ENCODE data around the gene PARD6B.
"Not testable (repeated sequence)": the region's sequence is repeated elsewhere in the genome, so short reads cannot be mapped to it uniquely, and the experiment has no call there.

PARD6B gene

DNA sequence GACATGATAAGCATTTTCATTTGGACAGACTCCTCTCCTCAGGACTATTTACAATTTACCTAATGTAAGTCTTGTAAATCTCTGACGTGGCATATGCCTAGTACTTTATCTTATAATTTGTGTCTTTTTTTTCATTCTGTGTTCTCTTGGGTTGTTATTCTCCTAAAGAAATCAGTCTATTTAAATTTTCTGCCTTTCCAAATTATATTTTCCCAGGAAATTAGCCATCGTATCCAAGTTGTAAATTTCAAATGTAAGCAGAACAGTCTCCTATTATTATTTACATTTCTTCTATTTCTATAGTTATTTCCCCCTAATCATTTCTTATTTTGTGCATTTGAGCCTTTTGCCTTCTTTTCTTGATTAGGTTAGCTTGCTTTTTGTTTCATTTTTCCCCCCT is 46.0 kb downstream of the PARD6B start:
- DNase-seq: no peak

DNA sequence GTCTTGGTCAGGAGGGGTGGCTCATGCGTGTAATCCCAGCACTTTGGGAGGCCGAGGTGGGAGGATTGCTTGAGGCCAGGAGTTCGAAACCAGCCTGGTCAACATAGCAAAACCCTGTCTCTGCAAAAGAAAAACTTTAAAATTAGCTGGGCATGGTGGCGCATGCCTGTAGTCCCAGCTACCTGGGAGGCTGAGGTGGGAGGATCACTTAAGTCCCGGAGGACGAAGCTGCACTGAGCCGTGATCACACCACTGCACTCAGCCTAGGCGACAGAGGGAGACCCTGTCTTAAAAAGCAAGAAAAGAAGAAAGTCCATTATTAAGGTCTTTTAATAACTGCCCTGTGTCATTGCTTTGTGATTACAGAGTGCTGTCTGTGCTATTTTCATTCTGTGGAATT is 47.6 kb downstream of the PARD6B start:
- not testable (repeated sequence) for DNase-seq

DNA sequence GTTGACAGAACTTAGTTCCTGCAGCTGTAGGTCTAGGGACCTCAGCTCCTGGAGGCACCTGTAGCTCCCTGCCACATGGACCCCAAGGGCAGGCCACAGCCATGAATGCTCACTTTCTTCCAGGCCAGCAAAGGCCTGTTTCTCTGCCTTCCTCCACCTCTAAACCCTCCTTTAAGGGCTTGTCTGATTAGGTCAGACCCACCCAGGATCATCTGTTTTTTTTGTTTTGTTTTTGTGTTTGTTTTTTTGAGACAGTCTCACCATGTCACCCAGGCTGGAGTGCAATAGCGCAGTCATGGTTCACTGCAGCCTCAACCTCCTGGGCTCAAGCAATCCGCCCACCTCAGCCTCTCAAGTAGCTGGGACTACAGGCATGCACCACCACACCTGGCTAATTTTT is 52.0 kb downstream of the PARD6B start:
- DNase-seq: no peak

DNA sequence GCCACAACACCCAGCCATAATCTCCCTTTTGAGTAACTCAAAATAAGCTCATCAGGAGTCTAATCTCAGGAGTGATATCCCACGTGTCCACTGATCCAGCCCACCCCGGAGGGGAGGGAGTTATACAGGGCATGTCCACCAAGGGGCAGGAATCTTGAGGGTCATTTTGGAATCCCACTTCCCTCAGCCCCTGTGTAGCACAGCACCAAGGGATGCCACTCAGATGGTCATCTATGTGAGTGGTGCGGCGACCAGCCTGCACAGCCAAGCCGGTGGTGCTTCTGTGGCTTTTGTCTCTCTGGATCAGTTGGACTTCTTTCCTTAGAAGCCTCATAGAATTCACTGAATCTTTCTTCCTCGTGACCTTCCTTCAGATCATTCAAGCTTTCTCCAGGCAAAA is 52.5 kb downstream of the PARD6B start:
- DNase-seq: no peak

DNA sequence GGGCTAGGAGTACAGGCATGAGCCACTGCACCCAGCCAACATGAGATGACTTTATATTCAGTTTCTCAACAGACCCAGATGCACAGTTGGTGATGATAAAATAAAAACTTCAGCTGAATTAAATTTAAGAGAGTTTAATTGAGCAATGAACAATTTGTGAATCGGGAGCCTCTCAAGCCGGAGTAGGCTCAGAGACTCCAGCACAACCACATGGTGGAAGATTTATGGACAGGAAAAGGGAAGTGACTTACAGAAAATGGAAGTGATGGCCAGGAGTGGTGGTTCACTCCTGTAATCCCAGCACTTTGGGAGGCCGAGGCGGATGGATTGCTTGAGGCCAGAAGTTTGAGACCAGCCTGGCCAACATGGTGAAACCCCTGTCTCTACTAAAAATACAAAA is 53.1 kb downstream of the PARD6B start:
- DNase-seq: no peak

DNA sequence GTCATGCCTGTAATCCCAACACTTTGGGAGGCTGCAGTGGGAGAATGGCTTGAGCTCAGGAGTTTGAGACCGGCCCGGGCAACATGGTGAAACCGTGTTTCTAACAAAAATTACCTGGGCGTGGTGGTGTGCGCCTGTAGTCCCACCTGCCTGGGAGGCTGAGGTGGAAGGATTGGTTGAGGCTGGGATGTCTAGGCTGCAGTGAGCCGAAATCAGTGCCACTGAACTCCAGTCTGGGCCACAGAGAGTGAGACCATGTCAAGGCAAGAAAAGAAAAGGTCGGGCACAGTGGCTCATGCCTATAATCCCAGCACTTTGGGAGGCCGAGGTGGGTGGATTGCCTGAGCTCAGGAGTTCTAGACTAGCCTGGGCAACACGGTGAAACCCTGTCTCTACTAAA is 55.3 kb downstream of the PARD6B start:
- DNase-seq: no peak

DNA sequence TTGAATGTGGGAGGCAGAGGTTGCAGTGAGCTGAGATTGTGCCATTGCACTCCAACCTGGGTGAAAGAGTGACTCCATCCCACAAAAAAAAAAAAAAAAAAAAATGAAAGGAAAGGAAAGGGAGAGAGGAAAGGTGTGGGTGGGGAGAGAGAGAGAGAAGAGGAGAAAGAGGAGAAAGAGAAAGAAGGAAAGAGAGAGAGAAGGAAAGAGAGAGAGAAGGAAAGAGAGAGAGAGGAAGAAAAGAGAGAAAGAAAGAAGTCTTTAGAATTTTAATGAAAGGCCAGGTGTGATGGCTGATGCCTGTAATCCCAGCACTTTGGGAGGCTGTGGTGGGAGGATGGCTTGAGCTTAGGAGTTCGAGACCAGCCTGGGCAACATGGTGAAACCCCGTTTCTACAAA is 55.8 kb downstream of the PARD6B start:
- DNase-seq: no peak

DNA sequence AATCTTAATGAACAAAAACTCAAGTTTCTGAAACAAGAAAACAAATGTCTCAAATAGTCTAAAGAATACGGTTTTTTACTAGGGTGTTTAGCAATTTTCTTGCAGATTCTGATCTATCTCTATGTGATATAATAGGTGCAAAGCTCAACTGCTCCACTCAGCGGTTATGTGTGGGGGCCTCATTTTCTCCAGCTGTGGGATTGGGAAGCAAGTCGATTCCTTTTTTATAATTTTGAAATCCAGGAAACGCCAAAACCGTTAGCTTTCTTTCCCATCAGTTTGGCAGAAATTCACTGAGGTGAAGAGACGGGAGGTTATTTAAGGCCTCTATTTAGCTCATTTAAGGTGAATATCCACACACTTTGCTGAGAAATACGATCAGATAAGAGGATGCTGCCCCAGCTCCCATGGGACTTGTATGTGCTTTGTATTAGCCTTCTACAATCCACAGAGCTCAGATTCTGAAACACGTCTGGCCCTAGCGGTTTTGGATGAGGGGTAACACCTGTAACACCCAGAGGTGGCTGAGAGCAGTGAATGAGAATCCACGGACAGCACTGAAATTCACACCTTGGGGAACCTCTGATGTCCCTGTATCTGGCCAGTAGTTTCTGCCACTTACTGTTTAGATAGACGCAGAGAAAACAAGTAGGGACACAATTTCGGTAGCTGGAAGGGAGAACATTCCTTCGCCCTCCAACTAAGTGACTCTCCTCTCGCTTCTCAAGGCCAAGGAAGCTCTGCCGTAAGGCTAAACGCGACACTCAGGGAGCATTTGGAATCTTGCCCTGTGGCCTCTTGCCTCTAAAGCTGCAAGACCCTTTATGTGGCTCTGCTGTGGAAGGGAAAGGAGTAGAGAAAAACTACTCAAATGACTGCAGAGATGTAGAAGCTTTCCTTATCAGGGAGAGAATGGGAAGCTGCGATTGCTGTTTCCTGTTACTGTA is 56.9 kb downstream of the PARD6B start:
- no peak for DNase-seq

DNA sequence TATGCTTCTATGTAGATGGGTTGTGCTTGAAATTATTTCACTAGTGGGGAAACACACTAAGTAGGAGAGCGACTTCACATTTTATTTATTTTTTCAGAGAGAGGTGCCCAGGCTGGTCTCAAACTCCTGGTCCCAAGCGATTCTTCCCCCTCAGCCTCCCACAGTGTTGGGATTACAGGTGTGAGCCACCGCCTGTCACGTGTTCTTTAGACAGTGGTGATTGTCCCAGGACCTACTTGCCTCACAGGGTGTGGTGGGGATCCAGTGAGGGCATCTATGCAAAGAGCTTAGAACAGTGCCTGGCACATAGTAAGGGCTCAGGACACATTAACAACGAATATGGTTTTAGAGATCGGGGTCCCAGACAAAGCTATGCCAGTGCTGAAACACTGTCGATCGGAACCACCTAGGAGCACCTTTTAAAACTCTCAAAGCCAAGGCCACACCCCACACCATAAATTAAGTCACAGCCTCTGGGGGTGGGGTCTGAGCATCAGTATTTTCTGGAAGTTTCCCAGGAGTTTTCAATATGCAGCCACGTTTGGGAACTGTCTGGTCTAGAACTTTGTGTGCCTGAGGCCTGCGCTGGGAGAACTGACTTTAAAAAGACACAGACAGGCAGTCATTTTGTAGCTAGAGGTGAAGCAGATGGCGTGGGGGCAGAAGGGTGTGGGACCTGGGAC is 58.7 kb downstream of the PARD6B start:
- no peak for DNase-seq

DNA sequence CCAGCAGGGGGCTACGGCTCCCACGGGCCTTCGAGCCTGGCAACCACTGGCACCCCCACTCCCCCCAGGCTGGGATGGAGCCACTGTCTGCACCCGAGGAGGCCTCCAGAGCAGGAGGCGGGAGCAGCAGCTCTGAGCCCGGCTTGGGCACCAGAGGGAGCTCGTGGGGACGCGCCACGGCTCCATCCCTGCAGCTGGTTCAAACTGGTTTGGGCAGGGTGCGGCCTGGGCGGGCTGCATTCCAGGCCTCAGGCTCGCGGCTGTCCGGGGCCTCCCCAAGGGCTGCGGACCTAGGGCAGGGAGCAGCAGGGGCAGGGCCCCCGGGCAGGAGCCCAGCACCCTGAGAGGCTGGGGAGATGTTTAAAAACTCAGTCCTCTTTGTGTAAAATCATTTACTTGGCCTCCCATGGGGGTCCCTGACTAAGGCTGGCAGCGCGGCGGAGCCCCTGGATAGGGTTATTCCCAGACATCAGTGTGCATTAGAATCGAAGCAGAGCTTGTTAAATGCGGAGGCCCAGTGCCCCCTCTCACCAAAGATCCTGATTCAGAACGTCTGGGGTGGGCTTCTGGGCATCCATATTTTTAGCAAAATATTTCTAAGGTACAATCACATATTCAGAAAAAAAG is 59.4 kb downstream of the PARD6B start:
- DNase-seq: peak; percentile 71

DNA sequence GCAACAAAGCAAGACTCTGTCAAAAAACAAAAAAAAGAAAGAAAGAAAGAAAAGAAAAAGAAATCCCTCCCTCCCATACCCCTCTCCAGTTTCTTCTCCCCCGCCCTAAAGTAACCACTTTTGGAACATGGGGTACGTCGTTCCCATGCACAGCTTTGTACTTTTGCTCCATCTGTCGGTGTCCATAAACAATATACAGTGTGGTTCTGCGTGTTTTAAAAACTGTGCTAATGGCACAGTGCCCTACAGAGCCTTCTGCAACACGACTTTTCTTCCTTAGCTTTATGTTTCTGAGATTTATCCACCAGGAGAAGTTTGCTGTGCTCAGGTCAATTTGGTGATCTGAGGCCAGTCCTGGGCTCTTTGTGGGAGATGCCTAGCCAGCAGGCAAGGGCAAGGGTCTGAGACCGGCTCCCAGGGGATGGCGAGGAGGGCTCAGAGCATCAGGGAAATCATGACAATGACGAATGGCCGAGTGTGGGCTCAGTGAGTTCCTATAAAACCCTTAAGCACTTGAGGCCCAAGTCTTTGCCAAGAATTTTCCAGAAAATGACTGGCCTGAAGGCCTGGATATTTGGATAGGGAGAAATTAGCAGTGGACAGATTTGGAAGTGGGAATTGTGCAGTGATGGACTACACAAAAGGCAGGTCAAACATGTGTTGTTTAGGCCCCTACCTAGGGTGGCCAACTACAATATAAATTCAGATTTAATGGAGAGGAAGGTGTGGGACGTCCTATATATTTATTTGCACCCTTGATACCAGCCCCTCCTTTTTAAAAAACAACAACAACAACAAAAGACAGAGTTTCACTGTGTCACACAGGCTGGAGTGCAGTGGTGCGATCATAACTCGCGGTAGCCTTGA is 61.6 kb downstream of the PARD6B start:
- no peak for DNase-seq

DNA sequence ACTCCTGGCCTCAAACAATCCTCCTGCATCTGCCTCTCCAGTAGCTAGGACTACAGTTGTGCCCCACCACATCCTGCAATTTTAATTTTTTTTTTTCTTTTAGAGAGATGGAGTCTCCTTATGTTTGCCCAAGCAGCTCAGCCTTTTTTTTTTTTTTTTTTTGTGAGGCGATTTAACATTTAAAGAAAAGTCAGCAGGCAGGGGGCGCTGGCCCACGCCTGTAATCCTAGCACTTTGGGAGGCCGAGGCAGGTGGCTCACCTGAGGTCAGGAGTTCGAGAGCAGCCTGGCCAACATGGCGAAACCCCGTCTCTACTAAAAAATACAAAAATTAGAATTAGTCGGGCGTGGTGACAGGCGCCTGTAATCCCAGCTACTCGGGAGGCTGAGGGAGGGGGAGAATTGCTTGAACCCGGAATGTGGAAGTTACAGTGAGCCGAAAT is 62.2 kb downstream of the PARD6B start:
- peak in 1 of 2 experiments; percentile 2 for DNase-seq

DNA sequence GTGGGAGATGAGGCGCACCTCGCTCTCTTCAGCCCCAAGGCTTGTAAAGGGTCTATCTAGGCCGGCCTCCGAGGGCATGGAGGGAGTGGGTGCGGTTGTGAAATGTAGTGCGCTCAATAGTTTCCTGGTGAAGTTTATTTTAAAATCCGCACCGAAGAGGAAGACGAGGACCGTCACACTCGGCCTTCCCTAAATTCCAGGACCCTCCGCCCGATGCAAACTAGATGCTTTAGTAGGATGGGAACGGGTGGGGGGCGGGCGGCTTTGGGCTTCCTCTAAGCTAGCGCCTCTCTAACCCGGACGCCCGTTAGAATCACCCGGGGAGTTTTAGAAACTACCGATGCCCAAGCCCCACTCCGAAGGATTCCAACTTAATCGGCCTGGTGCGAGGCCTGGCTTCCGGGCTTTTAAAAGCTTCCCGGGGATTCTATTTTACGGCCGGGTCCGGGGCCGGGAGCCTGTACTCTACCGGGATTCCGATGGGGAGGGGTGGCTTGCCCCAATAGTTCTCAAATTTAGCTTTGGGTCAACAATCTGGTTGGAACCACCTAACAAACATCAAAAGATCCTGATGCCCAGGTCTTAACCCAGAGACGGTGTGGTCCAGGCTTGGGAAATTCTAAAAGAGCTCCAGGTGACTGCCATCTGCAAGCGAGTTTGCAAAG is 62.9 kb downstream of the PARD6B start:
- DNase-seq: no peak

DNA sequence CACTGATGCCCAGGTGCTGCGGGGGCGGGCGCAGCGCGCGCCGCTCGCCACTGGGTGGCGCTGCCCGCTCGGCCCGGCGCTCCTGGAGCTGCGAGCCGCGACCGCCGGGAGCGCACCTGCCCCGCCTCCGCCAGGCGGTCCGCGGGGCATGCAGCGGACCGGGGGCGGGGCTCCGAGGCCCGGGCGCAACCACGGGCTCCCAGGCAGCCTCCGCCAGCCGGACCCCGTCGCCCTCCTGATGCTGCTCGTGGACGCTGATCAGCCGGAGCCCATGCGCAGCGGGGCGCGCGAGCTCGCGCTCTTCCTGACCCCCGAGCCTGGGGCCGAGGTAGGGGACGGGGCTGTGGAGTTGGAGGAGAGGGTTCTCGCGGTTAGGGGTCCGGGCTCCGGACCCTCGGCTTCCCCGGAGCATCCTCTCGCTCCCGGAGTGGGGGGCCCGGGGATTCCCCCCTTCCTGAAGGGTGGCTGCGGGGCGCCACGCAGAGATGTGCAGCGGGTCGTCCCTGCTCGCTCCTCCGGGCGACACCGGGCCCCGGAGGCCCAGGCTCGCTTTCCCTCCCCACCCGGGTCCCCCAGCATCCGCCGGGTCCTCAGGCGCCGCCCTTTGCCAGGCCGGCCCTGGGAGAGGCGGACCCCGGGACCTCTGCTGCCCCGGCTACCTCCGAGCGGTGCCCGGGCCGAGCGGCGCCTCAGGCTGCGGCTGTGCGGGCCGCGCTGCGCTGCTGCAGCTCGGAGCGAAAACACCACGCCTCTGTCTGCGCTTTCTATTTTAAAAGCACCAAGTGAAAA is 63.7 kb downstream of the PARD6B start, which contains the start of gene BCAS4:
TSS of gene BCAS4 (plus strand) at position 216 of the 789 bp plus-strand sequence. CDS start at position 239, 23 bp downstream.
- peak; percentile 30 to 44 for DNase-seq

DNA sequence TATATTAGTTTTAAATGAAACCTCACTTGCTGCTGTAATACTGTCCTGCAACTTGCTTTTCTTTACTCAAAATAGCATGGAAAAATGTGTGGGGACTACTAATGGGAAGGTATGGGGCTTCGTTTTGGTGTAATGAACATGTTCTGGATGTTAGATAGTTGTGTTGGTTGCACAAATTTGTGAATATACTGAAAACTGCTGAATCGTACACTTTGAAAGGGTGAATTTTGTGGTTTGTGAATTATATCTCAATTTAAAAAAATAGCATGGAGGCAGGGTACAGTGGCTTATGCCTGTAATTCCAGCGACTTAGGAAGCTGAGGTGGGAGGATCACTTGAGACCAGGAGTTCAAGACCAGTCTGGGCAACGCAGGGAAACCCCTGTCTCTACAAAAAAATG is 65.8 kb downstream of the PARD6B start:
- no peak for DNase-seq

DNA sequence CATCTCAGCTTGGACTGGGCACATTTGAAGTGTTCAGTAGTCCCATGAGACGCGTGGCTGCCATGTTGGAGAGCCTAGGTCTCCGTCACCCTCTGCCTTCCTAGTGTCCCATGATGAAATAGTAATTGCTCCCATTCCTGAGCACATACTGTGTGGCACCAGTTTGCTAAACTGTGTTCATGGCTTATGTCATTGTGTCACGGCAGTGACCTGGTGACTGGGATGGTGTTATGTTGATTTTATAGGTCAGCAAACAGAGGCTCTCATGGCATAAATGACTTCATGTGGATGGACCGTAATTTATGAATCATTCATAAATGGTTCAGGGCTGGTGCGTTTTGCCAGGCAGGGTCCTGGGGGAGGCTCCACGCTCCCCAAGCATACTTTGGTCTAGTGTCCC is 67.3 kb downstream of the PARD6B start:
- DNase-seq: no peak

DNA sequence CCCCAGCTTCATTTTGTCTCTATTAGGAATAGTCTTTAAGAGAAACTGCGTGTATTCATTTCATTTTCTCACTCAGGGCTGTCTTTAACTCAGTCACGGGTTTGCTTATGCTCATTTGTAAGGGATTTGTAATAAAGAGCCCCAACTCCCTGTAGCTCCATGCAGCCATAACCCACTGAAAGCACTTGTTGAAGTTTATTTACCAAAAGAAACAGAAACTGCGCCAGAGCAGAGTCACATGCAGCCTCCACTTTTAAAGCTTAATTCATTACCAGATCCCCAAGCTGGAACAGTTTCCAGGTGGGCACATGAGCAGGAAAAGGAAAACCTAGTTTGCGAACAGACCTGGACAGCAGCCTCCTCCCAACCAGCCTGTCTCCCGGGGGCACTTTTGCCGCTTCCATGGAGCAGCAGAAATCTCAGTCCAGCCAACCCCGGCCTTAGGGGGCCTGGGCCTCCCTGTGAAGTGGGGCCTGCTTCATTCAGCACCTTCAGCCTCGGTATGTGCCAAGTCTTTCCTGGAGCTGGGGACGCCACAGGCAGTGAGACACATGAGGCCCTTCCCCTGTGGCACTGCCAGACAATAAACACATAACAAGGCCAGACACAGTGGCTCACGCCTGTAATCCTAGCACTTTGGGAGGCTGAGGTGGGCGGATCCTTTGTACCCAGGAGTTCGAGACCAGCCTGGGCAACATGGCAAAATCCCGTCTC is 68.0 kb downstream of the PARD6B start:
- DNase-seq: no peak

DNA sequence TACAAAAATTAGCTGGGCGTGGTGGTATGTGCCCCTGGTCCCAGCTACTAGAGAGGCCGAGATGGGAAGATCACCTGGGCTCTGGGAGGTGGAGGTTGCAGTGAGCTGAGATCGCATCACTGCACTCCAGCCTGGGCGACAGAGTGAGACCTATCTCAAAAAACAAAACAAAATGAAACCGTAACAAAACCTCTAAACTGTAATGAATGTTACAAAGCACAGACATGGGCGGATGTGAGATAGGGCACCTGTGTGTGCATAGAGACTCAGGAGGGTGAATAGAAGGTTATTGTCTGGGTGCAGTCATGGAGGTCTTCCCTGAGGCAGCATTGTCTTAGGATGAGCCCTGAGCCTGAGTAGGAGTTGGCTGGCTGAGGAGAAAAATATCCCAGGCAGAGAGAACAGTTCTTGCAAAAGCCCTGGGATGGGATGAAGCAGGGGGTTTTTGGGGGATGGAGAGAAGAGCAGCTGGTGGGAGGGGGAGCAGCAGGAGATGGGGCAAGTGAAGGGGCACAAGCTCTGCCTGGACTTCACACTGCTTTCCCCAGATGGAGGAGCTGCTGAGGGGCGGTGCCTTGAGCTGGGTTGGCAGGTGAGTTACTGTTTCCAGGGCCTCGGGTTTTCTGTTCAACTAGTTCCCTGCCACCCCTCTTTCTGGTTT is 68.6 kb downstream of the PARD6B start:
- no peak for DNase-seq

DNA sequence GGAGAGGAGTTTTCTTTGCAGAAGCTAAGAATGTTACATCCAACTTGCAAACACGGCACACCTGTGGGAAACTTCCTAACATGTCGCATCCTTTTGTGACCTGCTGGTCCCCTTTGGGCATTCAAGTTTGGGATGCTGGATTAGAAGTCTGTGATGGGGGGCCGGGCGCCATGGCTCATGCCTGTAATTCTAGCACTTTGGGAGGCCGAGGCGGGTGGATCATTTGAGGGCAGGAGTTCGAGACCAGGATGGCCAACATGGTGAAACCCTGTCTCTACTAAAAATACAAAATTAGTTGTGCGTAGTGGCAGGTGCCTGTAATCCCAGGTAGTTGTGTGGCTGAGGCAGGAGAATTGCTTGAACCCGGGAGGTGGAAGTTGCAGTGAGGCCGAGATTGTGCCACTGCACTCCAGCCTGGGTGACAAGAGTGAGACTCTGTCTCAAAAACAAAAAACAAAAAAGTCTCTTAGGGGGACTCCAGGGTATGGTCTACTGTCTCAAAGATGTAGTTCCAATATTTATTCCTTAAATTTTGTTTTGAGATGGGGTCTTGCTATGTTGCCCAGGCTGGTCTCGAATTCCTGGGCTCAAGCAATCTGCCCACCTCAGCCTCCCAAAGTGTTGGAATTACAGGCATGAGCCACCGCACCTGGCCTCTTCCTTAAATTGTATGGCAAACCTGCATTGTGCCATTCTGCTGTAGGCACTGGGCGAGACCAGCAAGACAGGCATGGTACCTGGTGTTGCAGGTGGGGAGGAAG is 69.8 kb downstream of the PARD6B start:
- not testable (repeated sequence) for DNase-seq

Measured in AML-193 (cell line).